ENCODE measurements around the gene PCDHGA9.

- no peak for TF ChIP-seq CTCF (conservative IDR thresholded peaks at IDR 0.05 in 1 of 2, IDR thresholded peaks at IDR 0.05 in 1 of 2; ENCODE audit: extremely low read depth in 1 of 2, insufficient read depth in 1 of 2, low read depth in 1 of 2, low read length in 2 of 2)
- TF ChIP-seq EZH2 (IDR thresholded peaks at IDR 0.05; ENCODE audit: borderline replicate concordance, low read length) = no peak
These were observed 19.2 kb upstream of the PCDHGA9 start for GRCh38 chr5:141383345-141383744.

Data from mammary epithelial cell (primary cell).